Ammon's horn (tissue), 1 donor: Measurements from ENCODE around the gene ATP13A4.

Experiments
- DNase-seq: peaks from one replicate; pipeline ENCODE4 v3.0.0-alpha.2; 2016; ENCODE audit warnings: low spot score

Gene ATP13A4

DNA sequence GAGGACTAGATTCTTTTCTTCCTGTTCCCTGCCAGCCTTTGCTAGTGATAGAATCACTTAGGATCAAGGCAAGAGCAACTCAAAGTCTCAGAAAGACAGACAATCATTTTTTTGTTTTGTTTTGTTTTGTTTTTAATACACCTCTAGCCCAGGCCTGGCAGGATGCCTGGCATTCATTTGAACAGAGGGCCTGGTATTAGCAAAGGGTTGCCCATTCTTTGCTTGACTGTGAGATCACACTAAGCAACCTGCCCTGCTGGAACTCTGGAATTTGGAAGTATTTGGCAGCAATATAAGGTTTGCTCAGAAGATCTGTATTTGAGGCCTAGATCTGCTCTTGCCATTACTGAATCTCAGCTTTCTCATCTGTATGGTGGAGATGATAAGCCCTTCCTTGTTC lies 154.4 kb downstream of the ATP13A4 start:
- DNase-seq = peak; percentile 45

DNA sequence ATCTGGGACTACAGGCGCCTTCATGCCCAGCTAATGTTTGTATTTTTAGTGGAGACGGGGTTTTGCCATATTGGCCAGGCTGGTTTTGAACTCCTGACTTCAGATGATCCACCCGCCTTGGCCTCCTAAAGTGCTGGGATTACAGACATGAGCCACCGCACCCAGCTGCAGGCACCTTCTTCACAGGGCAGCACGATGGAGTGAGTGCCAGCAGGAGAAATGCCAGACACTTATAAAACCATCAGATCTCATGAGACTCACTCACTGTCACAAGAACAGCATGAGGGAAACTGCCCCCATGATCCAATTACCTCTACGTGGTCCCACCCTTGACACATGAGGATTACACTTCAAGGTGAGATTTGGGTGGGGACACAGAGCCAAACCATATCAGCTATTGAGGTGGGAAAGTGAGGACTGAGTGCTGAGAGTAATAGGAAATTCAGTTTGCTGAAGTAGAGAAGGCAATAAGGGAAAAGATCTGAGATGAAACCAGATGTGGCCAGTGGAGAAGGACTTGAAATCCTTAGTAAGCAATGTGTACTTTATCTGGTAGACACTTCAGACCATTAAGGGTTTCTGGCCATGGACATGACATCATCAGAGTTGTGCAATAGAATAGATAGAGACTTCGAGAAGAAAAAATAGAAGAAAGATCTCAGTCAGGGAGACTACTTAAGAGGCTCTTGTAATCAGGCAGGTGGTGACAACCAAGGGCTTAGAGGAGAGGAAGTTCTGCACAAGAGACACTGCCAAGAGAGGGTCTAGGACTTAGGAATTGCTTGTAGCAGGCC lies 158.0 kb downstream of the ATP13A4 start:
- no peak for DNase-seq

DNA sequence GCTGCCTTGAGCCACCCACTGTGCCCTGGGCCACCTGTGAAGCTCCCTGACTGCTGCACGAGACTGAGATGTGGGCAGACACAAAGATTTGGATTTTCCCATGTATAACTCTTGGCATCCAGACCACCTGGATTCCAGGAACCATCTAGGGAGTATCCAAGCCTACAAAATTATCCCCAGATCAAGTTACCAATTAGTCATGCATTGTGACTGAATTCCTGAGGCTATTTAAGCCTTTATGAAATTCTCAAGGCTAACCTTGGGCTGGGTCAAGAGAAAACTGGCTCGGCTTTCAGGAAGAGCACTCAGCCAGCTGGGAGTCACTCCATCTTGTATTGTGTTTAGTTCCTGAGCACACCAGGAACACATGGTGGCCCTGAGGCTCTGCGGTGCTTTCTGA lies 162.8 kb downstream of the ATP13A4 start:
- DNase-seq = no peak

DNA sequence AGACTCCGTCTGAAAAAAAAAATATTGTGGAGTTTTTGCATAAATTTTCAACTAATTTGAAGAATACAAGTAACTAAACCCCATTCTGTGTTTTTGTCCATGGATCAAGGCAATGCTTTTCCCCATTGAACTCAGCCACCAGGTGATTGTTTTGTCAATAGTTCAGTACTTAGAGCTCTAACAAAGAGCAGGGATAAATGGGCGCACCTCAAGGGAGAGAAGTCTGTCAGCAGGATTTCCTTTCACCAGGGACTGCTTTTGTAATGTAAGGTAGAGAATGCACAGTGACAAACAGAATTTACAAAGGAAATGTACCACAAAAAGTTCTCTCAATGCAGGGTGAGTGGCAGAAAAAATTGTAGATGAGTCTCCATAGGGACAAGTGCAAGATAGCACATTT lies 165.4 kb downstream of the ATP13A4 start:
- DNase-seq = no peak

DNA sequence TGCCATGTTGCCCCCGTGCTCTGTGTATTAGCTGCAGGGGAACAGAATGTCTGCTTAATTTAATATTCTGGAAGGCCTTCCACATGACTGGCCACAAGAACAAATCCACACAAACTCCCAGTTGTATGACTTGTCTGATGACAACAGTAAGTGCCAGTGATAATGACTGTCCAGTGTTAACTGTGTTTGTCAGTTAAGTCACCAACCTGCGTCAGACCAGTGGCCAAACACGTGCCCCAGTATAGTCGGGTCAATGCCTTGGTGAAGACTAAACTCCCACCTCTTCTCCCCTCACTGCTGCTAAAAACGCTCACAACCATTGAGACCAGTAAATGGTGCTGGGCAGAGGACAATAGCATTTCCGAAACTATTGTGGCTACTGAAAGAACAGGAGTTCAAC lies 166.3 kb downstream of the ATP13A4 start:
- no peak for DNase-seq

DNA sequence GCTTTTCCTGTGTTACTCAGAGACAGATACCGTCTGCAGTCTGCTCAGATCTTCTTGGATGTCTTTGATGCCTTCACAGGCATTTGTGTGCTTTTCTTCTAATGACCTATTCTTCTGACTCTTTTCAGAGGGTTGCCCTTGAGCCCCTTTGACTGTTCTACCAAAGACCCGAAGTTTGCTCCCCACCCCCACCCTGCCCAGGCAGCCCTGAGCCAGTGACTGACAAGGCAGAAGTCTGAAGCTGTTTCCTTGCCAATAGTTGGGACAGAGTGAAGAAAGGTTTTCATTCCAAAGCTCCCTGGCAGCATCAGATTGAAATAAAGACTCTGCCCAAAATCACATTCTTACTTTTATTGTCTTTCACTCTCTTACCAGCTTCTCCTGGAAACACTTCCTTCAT lies 167.1 kb downstream of the ATP13A4 start:
- no peak for DNase-seq

DNA sequence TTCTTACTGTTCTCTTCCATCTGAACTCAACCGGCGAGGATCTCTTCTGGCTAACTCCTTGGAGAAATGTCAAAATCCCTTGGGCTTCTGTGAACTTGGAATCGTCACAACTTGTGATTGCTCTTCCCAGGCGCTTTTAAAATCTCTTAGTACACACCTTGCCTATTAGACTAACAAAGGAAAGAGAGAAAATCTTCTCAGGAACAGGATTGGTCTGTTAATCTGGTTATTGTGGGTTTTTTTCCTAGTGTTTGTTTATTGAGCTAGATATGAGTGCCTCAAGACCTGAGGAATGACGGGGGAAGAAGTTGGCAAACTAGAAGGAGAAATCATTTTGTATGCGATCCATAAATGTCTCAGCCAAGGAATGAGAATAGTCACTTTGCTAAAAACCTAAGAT lies 176.0 kb downstream of the ATP13A4 start, which contains the start of gene ATP13A5:
Gene ATP13A5, minus strand, starts transcription at position 48 of the 400 bp plus-strand sequence. Its CDS starts 28 bp downstream, at position 20.
- DNase-seq = no peak

DNA sequence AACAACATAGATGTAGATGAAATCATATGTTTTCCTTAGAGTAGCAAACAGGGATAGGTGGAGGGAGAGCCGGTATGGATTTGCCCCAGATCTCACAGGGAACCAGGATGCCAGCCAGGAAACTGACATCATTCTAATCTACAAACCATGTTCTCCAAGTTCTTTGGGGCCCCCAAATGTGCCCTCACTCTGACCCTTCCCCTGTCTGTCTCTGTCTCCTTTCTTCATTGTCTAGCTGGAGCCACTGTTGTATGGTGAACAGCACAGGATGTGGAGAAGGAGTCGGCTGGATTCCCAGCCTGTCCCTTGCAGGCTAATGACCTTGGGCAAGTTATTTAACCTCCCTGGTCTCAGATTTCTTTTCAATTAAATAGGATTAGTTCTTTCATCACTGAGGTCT lies 177.1 kb downstream of the ATP13A4 start:
- no peak for DNase-seq

DNA sequence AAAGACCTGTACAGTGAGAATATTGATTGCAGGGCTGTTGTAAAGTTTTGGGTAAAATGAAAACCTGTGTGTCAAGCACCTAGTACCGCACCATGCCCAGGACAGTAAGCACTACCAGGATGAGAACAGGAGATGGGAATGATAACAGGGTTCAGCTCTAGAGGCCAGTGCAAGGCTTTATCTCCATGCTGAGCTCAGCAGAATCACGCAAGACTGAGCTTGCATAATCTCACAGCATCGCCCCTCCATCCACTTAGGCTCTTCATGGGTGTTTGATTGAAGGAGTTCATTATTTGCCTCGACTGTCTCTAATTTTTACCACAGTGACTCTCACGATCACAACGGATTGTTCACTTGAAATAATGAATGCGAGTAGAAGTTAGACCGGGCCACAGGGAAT lies 179.1 kb downstream of the ATP13A4 start:
- no peak for DNase-seq

DNA sequence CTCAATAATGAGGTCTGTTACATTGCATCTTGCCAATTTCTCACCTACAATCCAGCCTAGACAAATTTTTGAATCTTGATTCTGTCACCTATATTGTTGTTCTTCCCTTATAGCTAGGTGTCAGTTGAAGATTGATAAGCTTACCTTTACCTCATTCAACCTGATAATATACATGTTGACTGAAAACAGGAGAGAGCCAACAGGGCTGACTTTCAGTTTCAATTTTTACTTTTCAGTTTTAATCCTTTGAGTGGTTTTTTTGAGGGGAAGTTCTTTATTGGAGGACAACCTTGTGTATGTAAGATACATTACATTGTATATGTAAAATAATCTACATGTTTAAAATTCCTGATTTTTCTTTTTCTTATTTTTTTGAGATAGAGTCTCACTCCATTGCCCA lies 181.9 kb downstream of the ATP13A4 start:
- DNase-seq = no peak

DNA sequence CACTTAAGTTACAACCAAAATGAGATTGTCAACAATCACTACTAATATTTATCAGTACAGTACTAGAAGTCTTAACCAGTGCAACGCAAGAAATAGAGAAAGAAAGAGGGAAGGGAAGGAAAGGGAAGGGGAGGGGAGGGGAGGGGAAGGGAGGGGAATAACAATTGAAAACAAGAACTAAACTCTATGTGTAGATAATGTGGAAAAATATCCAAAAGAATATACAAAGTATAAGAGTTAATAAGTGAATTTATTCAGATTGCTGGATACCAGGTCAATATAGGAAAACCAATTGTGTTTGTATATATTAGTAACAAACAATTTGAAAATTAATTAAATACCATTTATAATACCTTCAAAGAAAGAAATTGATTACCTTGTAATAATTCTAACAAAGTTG lies 186.8 kb downstream of the ATP13A4 start:
- no peak for DNase-seq

DNA sequence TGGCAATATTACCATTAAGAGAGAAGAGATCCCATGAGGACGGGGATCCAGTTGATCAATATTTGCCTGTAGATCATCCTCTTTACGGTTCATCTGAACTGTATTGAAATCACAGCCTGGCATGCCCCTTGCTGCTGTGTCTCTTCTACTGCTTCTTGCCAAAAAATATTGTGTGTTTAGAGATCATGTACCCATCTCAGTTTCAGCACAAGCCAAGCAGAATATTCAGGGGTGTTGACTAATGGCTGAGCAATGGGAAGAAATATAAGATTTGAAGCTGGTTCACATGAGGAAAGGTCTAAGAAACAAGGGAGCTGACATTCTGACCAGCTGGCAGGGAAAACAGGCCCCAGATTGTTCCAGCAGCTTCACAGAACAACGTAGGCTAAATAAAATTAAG lies 197.4 kb downstream of the ATP13A4 start:
- no peak for DNase-seq

DNA sequence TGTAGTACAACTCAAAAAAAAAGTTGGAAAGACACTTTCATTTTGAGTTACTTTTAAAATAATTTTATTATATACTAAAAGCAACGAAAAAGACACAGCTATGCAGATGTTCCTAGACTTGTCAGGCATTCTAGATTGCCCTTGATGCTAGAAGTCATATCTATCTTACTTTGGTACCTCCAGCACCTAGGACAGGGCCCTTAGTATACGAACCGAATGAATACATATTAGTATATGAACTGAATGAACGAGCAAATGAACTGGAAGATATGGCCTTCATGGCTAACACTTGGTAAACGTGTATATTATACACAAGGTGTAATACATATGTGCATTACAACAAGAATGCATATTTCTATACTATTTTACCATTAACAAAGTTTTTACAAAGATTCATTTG lies 200.3 kb downstream of the ATP13A4 start:
- no peak for DNase-seq
